Tibial nerve (tissue), 4 donors: Measurements from ENCODE around the gene NEK4. TPM values are rescaled to one million over a fixed set of nuclear protein-coding genes. Genes with fewer than 3 reads are reported as not detected.

ENCODE experiments used
- DNase-seq, 2 donors: peaks; one replicate each; pipeline ENCODE4 v3.0.0-alpha.2; 2019; ENCODE audit warnings: low spot score in 2 of 2
- H3K27ac ChIP-seq, 4 donors: fragments of 200-600 bp; sonication (generic) in 3 of 4; one replicate each; pipeline ENCODE4 v1.5.1; 2017 to 2019; ENCODE audit warnings: mild to moderate bottlenecking in 1 of 4
- H3K27me3 ChIP-seq, 2 donors: fragments of 200-600 bp; sonication (generic) in 1 of 2; one replicate each; pipeline versions ENCODE4 v1.5.1 to v1.6.0; 2017 to 2019
- H3K36me3 ChIP-seq, 3 donors: fragments of 200-600 bp; sonication (generic); one replicate each; pipeline ENCODE4 v1.5.1; 2018 to 2019
- H3K4me1 ChIP-seq, 4 donors: fragments of 200-600 bp; sonication (generic) in 3 of 4; one replicate each; pipeline ENCODE4 v1.5.1; 2017 to 2019
- H3K4me3 ChIP-seq, 4 donors: fragments of 200-600 bp; sonication (generic) in 3 of 4; one replicate each; pipeline ENCODE4 v1.5.1; 2017 to 2019; ENCODE audit warnings: mild to moderate bottlenecking in 1 of 4, moderate library complexity in 1 of 4
- H3K9me3 ChIP-seq, 4 donors: fragments of 200-600 bp; sonication (generic) in 3 of 4; one replicate each; pipeline ENCODE4 v1.5.1; 2017 to 2019
- EP300 ChIP-seq, 2 donors: sonication (generic); formaldehyde crosslinking; IDR thresholded peaks; one replicate each; pipeline ENCODE4 v1.6.1; 2017; ENCODE audit warnings: antibody characterized with exemption in 2 of 2, mild to moderate bottlenecking in 1 of 2
- POLR2A ChIP-seq, 2 donors: fragments of 450-650 bp; IDR thresholded peaks; one replicate each; pipeline ENCODE4 v1.6.1; 2017; ENCODE audit warnings: antibody characterized with exemption in 2 of 2, mild to moderate bottlenecking in 2 of 2, moderate library complexity in 2 of 2
- WGBS, 2 donors: methylation state at CpG; one replicate each; pipeline ENCODE4 v1.1.5; 2018; 5-methylcytosine and 5-hydroxymethylcytosine counted together
- total RNA-seq, 4 donors: library from RNA; depleted of rRNA; stranded (reverse); fragments of >200 nt; gene quantifications; one replicate each; pipeline ENCODE4 v1.1.0, GENCODE V29; 2016
- TF ChIP-seq, protein P1 (sequence below), 5 experiments: fragments of 200-600 bp in 3 of 5; fragments of 450-650 bp in 2 of 5; sonication (generic) in 3 of 5; IDR thresholded peaks; one replicate each; pipeline ENCODE4 v1.5.1; 2016 to 2019; ENCODE audit warnings: antibody characterized with exemption in 5 of 5, mild to moderate bottlenecking in 3 of 5, moderate library complexity in 2 of 5

Gene NEK4
- total RNA-seq, 4 donors from 2014 or later, result 19.2 to 26.7 (median 20.5) TPM

DNA sequence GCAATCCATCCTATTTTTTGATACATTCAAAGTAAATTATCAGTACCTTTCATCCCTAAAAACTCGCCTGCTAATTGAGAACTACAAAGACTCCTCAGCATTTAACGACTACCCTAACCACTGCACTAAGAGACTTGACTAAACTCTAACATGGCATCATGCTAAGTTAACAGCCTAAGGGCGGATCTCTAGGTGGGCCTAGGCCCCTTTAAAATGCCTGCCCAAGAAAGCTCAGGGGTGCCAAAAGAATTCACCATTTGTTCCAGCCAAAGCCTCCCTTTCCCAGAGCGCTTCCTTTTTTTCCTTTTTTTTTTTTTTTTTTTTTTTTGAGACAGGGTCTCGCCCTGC lies 568 bp upstream of the NEK4 start:
- TF ChIP-seq EP300 (IDR thresholded peaks at IDR 0.05) (no peak), POLR2A (IDR thresholded peaks at IDR 0.05) (no peak)
- TF ChIP-seq, protein P1, sequence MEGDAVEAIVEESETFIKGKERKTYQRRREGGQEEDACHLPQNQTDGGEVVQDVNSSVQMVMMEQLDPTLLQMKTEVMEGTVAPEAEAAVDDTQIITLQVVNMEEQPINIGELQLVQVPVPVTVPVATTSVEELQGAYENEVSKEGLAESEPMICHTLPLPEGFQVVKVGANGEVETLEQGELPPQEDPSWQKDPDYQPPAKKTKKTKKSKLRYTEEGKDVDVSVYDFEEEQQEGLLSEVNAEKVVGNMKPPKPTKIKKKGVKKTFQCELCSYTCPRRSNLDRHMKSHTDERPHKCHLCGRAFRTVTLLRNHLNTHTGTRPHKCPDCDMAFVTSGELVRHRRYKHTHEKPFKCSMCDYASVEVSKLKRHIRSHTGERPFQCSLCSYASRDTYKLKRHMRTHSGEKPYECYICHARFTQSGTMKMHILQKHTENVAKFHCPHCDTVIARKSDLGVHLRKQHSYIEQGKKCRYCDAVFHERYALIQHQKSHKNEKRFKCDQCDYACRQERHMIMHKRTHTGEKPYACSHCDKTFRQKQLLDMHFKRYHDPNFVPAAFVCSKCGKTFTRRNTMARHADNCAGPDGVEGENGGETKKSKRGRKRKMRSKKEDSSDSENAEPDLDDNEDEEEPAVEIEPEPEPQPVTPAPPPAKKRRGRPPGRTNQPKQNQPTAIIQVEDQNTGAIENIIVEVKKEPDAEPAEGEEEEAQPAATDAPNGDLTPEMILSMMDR (IDR thresholded peaks at IDR 0.05), result no peak
- whole genome bisulfite sequencing, 2 donors, result 48 to 49% methylated on average over 5 of the region's 5 CpGs

DNA sequence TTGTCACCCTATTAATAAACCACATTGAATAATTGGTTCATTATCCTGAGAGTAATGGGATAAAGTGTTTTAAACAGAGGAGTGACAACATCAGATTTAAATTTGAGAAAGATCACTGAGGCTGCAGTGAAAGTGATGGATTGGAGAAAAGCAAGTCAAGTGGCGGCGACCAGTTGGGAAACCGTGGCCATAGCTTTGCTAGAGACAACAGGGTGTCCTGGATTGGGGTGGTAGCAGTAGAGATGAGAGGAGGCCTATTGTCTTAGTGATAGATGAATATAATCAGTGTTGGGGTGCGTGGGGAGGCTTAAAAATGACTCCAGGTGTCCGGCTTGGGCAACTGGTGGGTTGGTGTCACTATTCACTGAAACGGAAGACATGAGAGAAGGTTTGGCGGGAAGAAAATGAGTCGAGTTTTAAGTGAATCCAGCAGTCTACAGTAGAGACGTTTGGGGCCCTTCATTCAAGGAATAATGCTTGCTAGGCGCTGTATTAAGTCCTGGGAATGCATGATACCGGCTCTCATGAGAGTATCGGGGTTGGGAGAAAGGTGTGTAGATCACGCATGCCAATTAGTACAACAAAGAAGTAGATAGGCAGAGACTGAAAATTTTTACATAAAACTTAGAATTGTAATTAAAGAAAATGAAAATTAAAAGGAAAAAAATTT lies 819 bp downstream of the NEK4 start:
- Histone ChIP-seq H3K4me3 (peak overlapping the region; percentile 65 to 97 (median 76)), H3K4me1 (peaks cover 0 to 28% (median 9%) of the 10 kb centered on the region in 4 donors), H3K9me3 (no peaks in the 10 kb centered on the region), H3K27me3 (no peaks in the 10 kb centered on the region), H3K27ac (peak overlapping the region in 2 of 4 donors; percentile 82 to 83), H3K36me3 (peaks cover 0 to 35% (median 12%) of the 10 kb centered on the region in 3 donors)
- DNase-seq, result no peak
- TF ChIP-seq POLR2A (IDR thresholded peaks at IDR 0.05), result no peak
- TF ChIP-seq, protein P1 (IDR thresholded peaks at IDR 0.05), result no peak
- WGBS, 2 donors, result 20 to 22% methylated on average over 13 of the region's 13 CpGs

More for the DNA sequence above, 568 bp upstream of the NEK4 start:
- Histone ChIP-seq H3K36me3 (peaks cover 0 to 21% (median 0%) of the 10 kb centered on the region in 3 donors), H3K9me3 (no peaks in the 10 kb centered on the region), H3K4me1 (peaks cover 0 to 28% (median 9%) of the 10 kb centered on the region in 4 donors), H3K4me3 (peak overlapping the region; percentile 65 to 97 (median 76)), H3K27ac (peak overlapping the region; percentile 34 to 83 (median 74)), H3K27me3 (no peaks in the 10 kb centered on the region)
- no peak for DNase-seq

DNA sequence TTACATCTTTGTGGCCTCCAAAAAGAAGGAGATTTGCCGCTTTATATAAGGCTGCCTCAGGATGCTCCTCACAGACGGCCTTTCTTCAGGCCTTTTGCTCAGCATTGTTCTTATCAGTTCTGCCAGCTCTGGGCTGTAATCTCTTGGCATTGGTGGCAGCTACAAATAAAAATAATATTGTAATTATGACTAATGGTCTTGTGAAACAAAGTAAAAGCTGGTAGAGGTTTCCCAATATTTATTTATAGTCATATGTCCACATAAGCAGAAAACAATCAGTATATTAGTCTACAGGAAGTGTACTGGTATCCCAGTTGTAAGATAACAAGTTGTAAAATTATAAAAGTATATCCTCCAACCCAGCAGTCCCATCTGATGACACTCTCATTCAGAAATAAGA lies 7.3 kb downstream of the NEK4 start:
- H3K27ac ChIP-seq, result no peak overlapping the region
- H3K36me3 ChIP-seq, result peaks cover 4 to 98% (median 14%) of the 10 kb centered on the region in 3 donors
- peaks cover 0 to 4% (median 0%) of the 10 kb centered on the region in 4 donors for H3K4me1 ChIP-seq
- H3K27me3 ChIP-seq, result no peaks in the 10 kb centered on the region
- TF ChIP-seq POLR2A (IDR thresholded peaks at IDR 0.05), result no peak
- TF ChIP-seq EP300 (IDR thresholded peaks at IDR 0.05), result no peak
- no peak overlapping the region for H3K4me3 ChIP-seq
- H3K9me3 ChIP-seq, result no peaks in the 10 kb centered on the region
- 90 to 93% methylated on average over 2 of the region's 2 CpGs for WGBS, 2 donors
- DNase-seq, result no peak

DNA sequence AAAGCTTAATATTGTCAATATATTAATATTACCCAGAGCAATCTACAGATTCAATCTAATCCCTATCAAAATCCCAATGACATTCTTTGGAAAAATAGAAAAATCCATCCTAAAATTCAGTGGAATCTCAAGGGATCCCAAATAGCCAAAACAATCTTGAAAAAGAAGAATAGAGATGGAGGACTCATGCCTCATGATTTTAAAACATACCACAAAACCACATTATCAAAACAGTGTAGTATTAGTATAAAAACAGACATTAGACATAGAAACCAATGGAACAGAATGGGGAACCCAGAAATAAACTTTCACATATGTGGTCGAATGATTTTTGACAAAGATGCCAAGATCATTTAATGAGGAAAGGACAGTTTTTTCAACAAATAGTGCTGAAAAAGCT lies 14.6 kb downstream of the NEK4 start:
- WGBS, 2 donors, result 93 to 97% methylated on average over 1 of the region's 1 CpG
- no peaks in the 10 kb centered on the region for H3K9me3 ChIP-seq
- DNase-seq, result no peak
- peaks cover 0 to 95% (median 4%) of the 10 kb centered on the region in 3 donors for H3K36me3 ChIP-seq
- no peaks in the 10 kb centered on the region for H3K4me1 ChIP-seq
- H3K4me3 ChIP-seq, result no peak overlapping the region
- no peak for TF ChIP-seq EP300 (IDR thresholded peaks at IDR 0.05)
- TF ChIP-seq, protein P1 (IDR thresholded peaks at IDR 0.05), result no peak
- no peak for TF ChIP-seq POLR2A (IDR thresholded peaks at IDR 0.05)
- no peaks in the 10 kb centered on the region for H3K27me3 ChIP-seq
- no peak overlapping the region for H3K27ac ChIP-seq

DNA sequence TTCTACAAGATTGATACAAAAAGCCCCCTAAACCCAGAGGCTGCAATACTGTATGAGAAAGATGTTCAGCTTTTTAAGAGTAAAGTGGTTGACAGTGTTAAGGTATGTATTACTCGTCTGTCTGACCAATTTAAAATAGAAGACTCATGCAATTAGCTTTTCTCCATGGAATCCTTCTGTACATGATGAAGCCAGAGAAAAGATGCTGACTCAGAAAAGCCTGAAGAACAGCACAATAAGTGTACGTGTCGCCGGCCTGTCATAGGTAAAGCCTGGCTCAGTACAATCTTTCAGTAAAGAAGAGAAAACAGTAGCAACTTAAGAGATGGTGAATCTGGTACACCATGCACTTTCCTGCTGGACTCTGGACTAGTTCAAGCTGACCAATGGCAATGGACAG lies 16.4 kb downstream of the NEK4 start:
- 85 to 92% methylated on average over 4 of the region's 4 CpGs for WGBS, 2 donors
- TF ChIP-seq, protein P1 (IDR thresholded peaks at IDR 0.05), result no peak
- TF ChIP-seq POLR2A (IDR thresholded peaks at IDR 0.05) (no peak), EP300 (IDR thresholded peaks at IDR 0.05) (no peak)
- Histone ChIP-seq H3K4me3 (no peak overlapping the region), H3K27ac (no peak overlapping the region), H3K4me1 (no peaks in the 10 kb centered on the region), H3K27me3 (no peaks in the 10 kb centered on the region), H3K9me3 (no peaks in the 10 kb centered on the region), H3K36me3 (peaks cover 4 to 95% (median 6%) of the 10 kb centered on the region in 3 donors)
- no peak for DNase-seq
